Activated CD8-positive, alpha-beta memory T cell treated with anti-CD3 and anti-CD28 coated beads, Interleukin-2, amount 50 U/mL, for 24 hours (primary cell): ENCODE measurements around the gene PDLIM5.

Experiments
- DNase-seq: peaks from one replicate; pipeline ENCODE4 v3.0.0-alpha.2; 2020; ENCODE audit errors: extremely low read depth

The PDLIM5 gene

GRCh38 chr4:94561249-94562024 lies 109.7 kb downstream of the PDLIM5 start:
- no peak for DNase-seq

GRCh38 chr4:94562285-94562684 lies 110.5 kb downstream of the PDLIM5 start:
- DNase-seq: no peak

GRCh38 chr4:94564252-94564651 lies 112.5 kb downstream of the PDLIM5 start:
- no peak for DNase-seq

GRCh38 chr4:94566420-94566819 lies 114.7 kb downstream of the PDLIM5 start:
- DNase-seq: no peak

GRCh38 chr4:94567811-94568210 lies 116.1 kb downstream of the PDLIM5 start:
- no peak for DNase-seq

- no peak for DNase-seq
Measured at GRCh38 chr4:94570558-94570957, 118.8 kb downstream of the PDLIM5 start.

- DNase-seq: no peak
Measured at GRCh38 chr4:94571298-94571697, 119.6 kb downstream of the PDLIM5 start.

GRCh38 chr4:94571715-94572114 lies 120.0 kb downstream of the PDLIM5 start:
- no peak for DNase-seq

- no peak for DNase-seq
Measured at GRCh38 chr4:94574050-94574449, 122.3 kb downstream of the PDLIM5 start.

GRCh38 chr4:94574616-94575015 lies 122.9 kb downstream of the PDLIM5 start:
- DNase-seq: no peak

GRCh38 chr4:94575652-94576051 lies 123.9 kb downstream of the PDLIM5 start:
- DNase-seq: no peak

- no peak for DNase-seq
Measured at GRCh38 chr4:94576210-94576609, 124.5 kb downstream of the PDLIM5 start.

GRCh38 chr4:94577136-94577535 lies 125.4 kb downstream of the PDLIM5 start:
- no peak for DNase-seq

GRCh38 chr4:94578195-94578594 lies 126.5 kb downstream of the PDLIM5 start:
- no peak for DNase-seq

GRCh38 chr4:94581766-94582165 lies 130.0 kb downstream of the PDLIM5 start:
- DNase-seq: no peak

GRCh38 chr4:94582517-94582916 lies 130.8 kb downstream of the PDLIM5 start:
- no peak for DNase-seq

- no peak for DNase-seq
Measured at GRCh38 chr4:94583914-94584641, 132.3 kb downstream of the PDLIM5 start.

GRCh38 chr4:94588896-94589693 lies 137.4 kb downstream of the PDLIM5 start:
- DNase-seq: no peak

GRCh38 chr4:94590493-94590892 lies 138.8 kb downstream of the PDLIM5 start:
- DNase-seq: no peak

- DNase-seq: no peak
Measured at GRCh38 chr4:94591289-94591688, 139.5 kb downstream of the PDLIM5 start.

- no peak for DNase-seq
Measured at GRCh38 chr4:94595013-94595412, 143.3 kb downstream of the PDLIM5 start.

GRCh38 chr4:94595880-94596483 lies 144.2 kb downstream of the PDLIM5 start:
- DNase-seq: no peak
